GM12878 (cell line): Measurements from ENCODE around the gene LRRIQ1. TPM values are rescaled to one million over a fixed set of nuclear protein-coding genes. Genes with fewer than 3 reads are reported as not detected.

ENCODE experiments used
- ATAC-seq: fragments of 200-7000 bp; cut with Tn5 transposase; 3 replicates; pipeline ENCODE4 v1.9.1; 2020; ENCODE audit warnings: mild to moderate bottlenecking, moderate library complexity
- BruUV-seq: library from RNA; stranded (reverse); fragments of 400-500 nt; replicated peaks from 2 replicates; lab custom pipeline; 2021; lab: Mats Ljungman, UMichigan
- CTCF ChIA-PET: fragments of 300-600 bp; sonication (Branson Sonifier 250); formaldehyde crosslinking; extraction: SDS; loops from one replicate; lab custom pipeline; 2021; ENCODE audit warnings: inconsistent platforms; lab: Yijun Ruan, JAX
- POLR2A ChIA-PET: fragments of 350-600 bp; formaldehyde crosslinking; extraction: SDS; loops from one replicate; lab custom pipeline; 2021; ENCODE audit warnings: inconsistent platforms; lab: Charles Lee
- RAD21 ChIA-PET: fragments of 300-600 bp; sonication (Branson Sonifier 250); formaldehyde crosslinking; loops from one replicate; lab custom pipeline; 2023; ENCODE audit warnings: antibody characterized with exemption; ENCODE audit not compliant: unreplicated experiment; lab: Charles Lee
- SMC1A ChIA-PET: fragments of 300-600 bp; sonication (Branson Sonifier 250); formaldehyde crosslinking; loops from one replicate; lab custom pipeline; 2023; ENCODE audit not compliant: unreplicated experiment, uncharacterized antibody; lab: Charles Lee
- DNase-seq: peaks from one replicate; pipeline ENCODE4 v3.0.0-alpha.2; 2011; ENCODE audit warnings: low read depth, low spot score
- FAIRE-seq: peaks from 3 replicates; lab custom pipeline; 2011; peaks lifted over from hg19 to GRCh38; lab: Jason Lieb, UNC
- H2AFZ ChIP-seq: 2 replicates; pipeline ENCODE4 v1.6.0; 2011; ENCODE audit warnings: low read depth, low read length, control low read depth; ENCODE audit not compliant: control insufficient read depth
- H3K27ac ChIP-seq: 2 replicates; pipeline ENCODE4 v1.5.1; 2011; ENCODE audit warnings: control low read depth; ENCODE audit not compliant: control insufficient read depth, insufficient read depth
- H3K27me3 ChIP-seq, 2 experiments: replicated peaks in 1 of 2; 2 replicates each; pipeline versions ENCODE4 v1.6.0 to v1.6.1; 2011; ENCODE audit warnings: low read length in 1 of 2; ENCODE audit not compliant: control insufficient read depth in 2 of 2, insufficient read depth in 2 of 2
- H3K36me3 ChIP-seq, 2 experiments: 2 replicates each; pipeline ENCODE4 v1.5.1; 2011; ENCODE audit warnings: low read length in 1 of 2; ENCODE audit not compliant: control insufficient read depth in 2 of 2, insufficient read depth in 2 of 2
- H3K4me1 ChIP-seq: 2 replicates; pipeline ENCODE4 v1.6.1; 2011; ENCODE audit warnings: mild to moderate bottlenecking, low read length, moderate library complexity, mixed read lengths; ENCODE audit not compliant: control insufficient read depth, insufficient read depth
- H3K4me2 ChIP-seq: 2 replicates; pipeline ENCODE4 v1.6.0; 2011; ENCODE audit warnings: control low read depth; ENCODE audit not compliant: control insufficient read depth, insufficient read depth
- H3K4me3 ChIP-seq: fragments of 200-600 bp; sonication (generic); 2 replicates; pipeline ENCODE4 v1.5.1; 2016
- H3K79me2 ChIP-seq: 2 replicates; pipeline ENCODE4 v1.6.0; 2011; ENCODE audit warnings: low read length; ENCODE audit not compliant: control insufficient read depth, insufficient read depth
- H3K9ac ChIP-seq: 2 replicates; pipeline ENCODE4 v1.8.0; 2011; ENCODE audit warnings: low read length, control low read depth, mixed read lengths; ENCODE audit not compliant: control insufficient read depth, insufficient read depth
- H3K9me3 ChIP-seq: replicated peaks from 3 replicates; pipeline ENCODE4 v1.5.1; 2011; ENCODE audit warnings: mild to moderate bottlenecking, low read length; ENCODE audit not compliant: control insufficient read depth, insufficient read depth
- H4K20me1 ChIP-seq: 2 replicates; pipeline ENCODE4 v1.6.0; 2011; ENCODE audit not compliant: control insufficient read depth, insufficient read depth
- ETV6 ChIP-seq, 2 experiments: fragments of 450-650 bp in 1 of 2; IDR thresholded peaks in 1 of 2; conservative IDR thresholded peaks in 1 of 2; 2 replicates each; pipeline ENCODE4 v1.6.1; 2014; ENCODE audit warnings: antibody characterized with exemption in 1 of 2, borderline replicate concordance in 1 of 2, low read depth in 1 of 2, mild to moderate bottlenecking in 1 of 2, moderate library complexity in 1 of 2
- IKZF2 ChIP-seq, 2 experiments: fragments of 450-650 bp; IDR thresholded peaks; 2 replicates each; pipeline ENCODE4 v1.6.1; 2017; ENCODE audit warnings: mild to moderate bottlenecking in 2 of 2, moderate library complexity in 2 of 2
- MAX ChIP-seq: IDR thresholded peaks from 2 replicates; pipeline ENCODE4 v1.6.1; 2012; ENCODE audit warnings: low read depth, low read length, improper control_type of control experiment
- MTA2 ChIP-seq: fragments of 450-650 bp; IDR thresholded peaks from 2 replicates; pipeline ENCODE4 v1.6.1; 2016; ENCODE audit warnings: low read depth, mild to moderate bottlenecking, moderate library complexity
- WGBS: methylation state at CpG from one replicate; pipeline ENCODE4 v1.1.6; 2016; ENCODE audit warnings: low lambda C conversion rate; ENCODE audit not compliant: insufficient replicate concordance, insufficient coverage; ENCODE audit errors: missing lambda C conversion rate; 5-methylcytosine and 5-hydroxymethylcytosine counted together
- in situ Hi-C: fragments of 300-500 bp; cut with MboI; formaldehyde crosslinking; loops from 9 replicates; pipeline ENCODE4 v1.14.3; 2018; ENCODE audit warnings: mixed read lengths
- intact Hi-C: fragments of 100-400 bp; cut with micrococcal nuclease; formaldehyde crosslinking; loops from one replicate; pipeline ENCODE4 v1.14.2; 2022; ENCODE audit not compliant: unreplicated experiment
- polyA plus RNA-seq, 11 experiments: library from polyadenylated mRNA; depleted of rRNA in 4 of 11; unstranded in 6 of 11; stranded (reverse) in 5 of 11; fragments of >200 nt; fragmentation: Nextera tagmentation in 4 of 11; fragmentation: Illumina TruSeq in 1 of 11; extraction: Ambion mirVana in 4 of 11; extraction: Trizol in 1 of 11; gene quantifications; 1 replicate in 1 of 11; 2 replicates in 10 of 11; pipeline versions ENCODE4 v1.2.1 to v1.2.3, GENCODE V29; 2011 to 2016; ENCODE audit warnings: inconsistent platforms in 2 of 11, missing spikeins in 2 of 11, low read depth in 1 of 11
- total RNA-seq, 4 experiments: library from RNA; depleted of rRNA in 3 of 4; stranded (reverse); fragments of >200 nt in 3 of 4; fragmentation: Illumina TruSeq in 1 of 4; extraction: Trizol in 1 of 4; gene quantifications; 2 replicates each; pipeline versions ENCODE4 v1.2.1 to v1.2.3, GENCODE V29; 2013 to 2021
- TF ChIP-seq, protein P1 (sequence below): fragments of 450-650 bp; IDR thresholded peaks from 2 replicates; pipeline ENCODE4 v1.6.1; 2017; ENCODE audit warnings: low read depth, mild to moderate bottlenecking, moderate library complexity

The LRRIQ1 gene
- total and polyA plus RNA-seq, 10 of the 15 experiments (the other 5 are each of a cell fraction or from before 2014, with no cell fraction given), result 0.14 to 0.45 (median 0.37) TPM; not detected in 4

DNA sequence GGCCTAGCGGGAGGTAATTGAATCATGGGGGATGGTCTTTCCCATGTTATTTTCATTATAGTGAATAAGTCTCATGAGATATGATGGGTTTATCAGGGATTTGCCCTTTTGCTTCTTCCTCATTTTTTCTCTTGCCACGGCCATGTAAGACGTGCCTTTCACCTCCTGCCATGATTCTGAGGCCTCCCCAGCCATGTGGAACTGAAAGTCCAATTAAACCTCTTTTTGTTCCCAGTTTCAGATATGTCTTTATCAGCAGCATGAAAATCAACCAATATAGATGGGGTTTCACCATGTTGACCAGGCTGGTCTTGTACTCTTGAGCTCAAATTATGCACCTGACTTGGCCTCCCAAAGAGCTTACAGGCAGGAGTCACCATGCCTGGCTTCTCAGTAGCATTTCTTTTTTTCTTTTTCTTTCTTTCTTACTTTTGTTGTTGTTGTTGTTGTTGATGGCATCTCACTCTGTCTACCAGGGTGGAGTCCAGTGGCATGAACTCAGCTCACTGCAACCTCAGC is 33.3 kb upstream of the LRRIQ1 start:
- H3K9ac ChIP-seq, result no peak overlapping the region
- in situ Hi-C loops, result no loop called here
- RAD21 ChIA-PET, result no interaction called here
- H3K9me3 ChIP-seq, result peaks cover 2% of the 10 kb centered on the region; the same call in 1 of the 3 replicates
- no peak overlapping the region for H3K4me3 ChIP-seq
- BruUV-seq, result no TSS peak
- intact Hi-C loops, result no loop called here
- SMC1A ChIA-PET, result interaction anchor here (1.2 kb wide), 1 partner anchor 10 kb away, joined by 3 read pairs; no protein-coding TSS in a partner anchor
- H3K4me2 ChIP-seq, result no peak overlapping the region
- H3K79me2 ChIP-seq, result no peaks in the 10 kb centered on the region
- no peak overlapping the region for H3K27ac ChIP-seq
- H3K36me3 ChIP-seq, result no peaks in the 10 kb centered on the region
- DNase-seq (no peak), FAIRE-seq (no peak), ATAC-seq (no peak)
- POLR2A ChIA-PET, result no interaction called here
- WGBS, result 33% methylated on average over 3 of the region's 3 CpGs
- CTCF ChIA-PET, result interaction anchor here (1.0 kb wide), 1 partner anchor 27 kb away, joined by 3 read pairs; no protein-coding TSS in a partner anchor
- no peaks in the 10 kb centered on the region for H3K27me3 ChIP-seq
- no peaks in the 10 kb centered on the region for H3K4me1 ChIP-seq
- no peak overlapping the region for H2AFZ ChIP-seq
- H4K20me1 ChIP-seq, result no peaks in the 10 kb centered on the region
- peak; percentile 67 for TF ChIP-seq MTA2
- TF ChIP-seq MAX, result no peak
- peak; percentile 26 to 55; a peak in 3 of 4 replicates for TF ChIP-seq IKZF2 (IDR thresholded peaks at IDR 0.05)
- TF ChIP-seq ETV6 (conservative IDR thresholded peaks at IDR 0.05 in 1 of 2, IDR thresholded peaks at IDR 0.05 in 1 of 2; ENCODE audit: borderline replicate concordance in 1 of 2, low read depth in 1 of 2), result no peak
- TF ChIP-seq, protein P1, sequence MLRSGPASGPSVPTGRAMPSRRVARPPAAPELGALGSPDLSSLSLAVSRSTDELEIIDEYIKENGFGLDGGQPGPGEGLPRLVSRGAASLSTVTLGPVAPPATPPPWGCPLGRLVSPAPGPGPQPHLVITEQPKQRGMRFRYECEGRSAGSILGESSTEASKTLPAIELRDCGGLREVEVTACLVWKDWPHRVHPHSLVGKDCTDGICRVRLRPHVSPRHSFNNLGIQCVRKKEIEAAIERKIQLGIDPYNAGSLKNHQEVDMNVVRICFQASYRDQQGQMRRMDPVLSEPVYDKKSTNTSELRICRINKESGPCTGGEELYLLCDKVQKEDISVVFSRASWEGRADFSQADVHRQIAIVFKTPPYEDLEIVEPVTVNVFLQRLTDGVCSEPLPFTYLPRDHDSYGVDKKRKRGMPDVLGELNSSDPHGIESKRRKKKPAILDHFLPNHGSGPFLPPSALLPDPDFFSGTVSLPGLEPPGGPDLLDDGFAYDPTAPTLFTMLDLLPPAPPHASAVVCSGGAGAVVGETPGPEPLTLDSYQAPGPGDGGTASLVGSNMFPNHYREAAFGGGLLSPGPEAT, result 0 out of 2 replicates have a peak, but pooled peaks have one; percentile 21
